T-cell (primary cell): ENCODE results near the gene ACVR1B. TPM values are rescaled to one million over a fixed set of nuclear protein-coding genes. Genes with fewer than 3 reads are reported as not detected.
A peak's percentile ranks its signal among the peaks of the same experiment; 100 is the strongest.

ENCODE experiments used
- ATAC-seq, 4 experiments: fragments of 200-7000 bp in 3 of 4; fragments of 150-1000 bp in 1 of 4; cut with Tn5 transposase; replicated peaks in 1 of 4; 1 replicate in 3 of 4; 2 replicates in 1 of 4; pipeline ENCODE4 v1.10.0; 2021; ENCODE audit warnings: moderate library complexity in 3 of 4, mild to moderate bottlenecking in 2 of 4, moderate number of reproducible peaks in 1 of 4
- CTCF ChIA-PET, 2 donors: fragments of 300-600 bp; sonication (Branson Sonifier 250); formaldehyde crosslinking; loops; one replicate each; lab custom pipeline; 2022; ENCODE audit warnings: antibody characterized with exemption in 2 of 2; lab: Charles Lee
- POLR2A ChIA-PET, 2 donors: fragments of 300-600 bp; sonication (Branson Sonifier 250); formaldehyde crosslinking; loops; one replicate each; lab custom pipeline; 2022; ENCODE audit warnings: antibody characterized with exemption in 2 of 2; lab: Charles Lee
- DNase-seq, 35 experiments: peaks; one replicate each; pipeline versions ENCODE4 v3.0.0 to v3.0.0-alpha.2; 2013 to 2023
- H3K27ac ChIP-seq: one replicate; pipeline ENCODE4 v1.5.1; 2013; ENCODE audit warnings: low read length
- H3K27me3 ChIP-seq, 2 experiments: replicated peaks in 1 of 2; 1 replicate in 1 of 2; 2 replicates in 1 of 2; pipeline versions ENCODE4 v1.6.1 to v1.7.0; 2013; ENCODE audit warnings: low read length in 1 of 2, mixed read lengths in 1 of 2; ENCODE audit not compliant: control insufficient read depth in 2 of 2, insufficient read depth in 2 of 2; ENCODE audit errors: extremely low read depth in 1 of 2
- H3K36me3 ChIP-seq, 2 donors: 1 replicate in 1 of 2; 2 replicates in 1 of 2; pipeline versions ENCODE4 v1.6.1 to v1.7.0; 2013; ENCODE audit warnings: low read length in 1 of 2; ENCODE audit not compliant: control insufficient read depth in 2 of 2, insufficient read depth in 1 of 2; ENCODE audit errors: extremely low read depth in 1 of 2
- H3K4me1 ChIP-seq, 2 experiments: 1 replicate in 1 of 2; 2 replicates in 1 of 2; pipeline versions ENCODE4 v1.6.1 to v1.7.0; 2013; ENCODE audit warnings: low read length in 2 of 2, mixed read lengths in 1 of 2; ENCODE audit not compliant: insufficient read depth in 2 of 2, control insufficient read depth in 1 of 2; ENCODE audit errors: extremely low read depth in 1 of 2
- H3K4me3 ChIP-seq, 2 donors: 1 replicate in 1 of 2; 2 replicates in 1 of 2; pipeline versions ENCODE4 v1.5.1 to v1.7.0; 2013; ENCODE audit warnings: mild to moderate bottlenecking in 2 of 2, low read length in 1 of 2, moderate library complexity in 1 of 2; ENCODE audit not compliant: control insufficient read depth in 1 of 2; ENCODE audit errors: extremely low read depth in 1 of 2
- H3K9me3 ChIP-seq: 2 replicates; pipeline ENCODE4 v1.7.0; 2013
- H3K27ac Mint-ChIP-seq, 2 donors: one replicate each; pipeline ENCODE4 v1.8.0; 2020 to 2021; ENCODE audit warnings: mild to moderate bottlenecking in 2 of 2, mixed read lengths in 2 of 2
- H3K27me3 Mint-ChIP-seq, 2 donors: one replicate each; pipeline ENCODE4 v1.8.0; 2021 to 2022; ENCODE audit warnings: mixed read lengths in 2 of 2
- H3K36me3 Mint-ChIP-seq: one replicate; pipeline ENCODE4 v1.8.0; 2021; ENCODE audit warnings: mixed read lengths
- H3K4me1 Mint-ChIP-seq, 3 donors: one replicate each; pipeline ENCODE4 v1.8.0; 2020 to 2022; ENCODE audit warnings: mixed read lengths in 3 of 3, mild to moderate bottlenecking in 1 of 3
- H3K4me3 Mint-ChIP-seq, 3 donors: one replicate each; pipeline ENCODE4 v1.8.0; 2020 to 2022; ENCODE audit warnings: mild to moderate bottlenecking in 3 of 3, mixed read lengths in 3 of 3, moderate library complexity in 3 of 3
- H3K9me3 Mint-ChIP-seq, 3 donors: one replicate each; pipeline ENCODE4 v1.8.0; 2020 to 2022; ENCODE audit warnings: mixed read lengths in 3 of 3
- WGBS: methylation state at CpG from one replicate; pipeline ENCODE4 v1.1.5; 2013; ENCODE audit warnings: missing lambda C conversion rate; ENCODE audit not compliant: insufficient coverage; 5-methylcytosine and 5-hydroxymethylcytosine counted together
- total RNA-seq, 35 experiments: library from RNA in 6 of 35; stranded (reverse) in 6 of 35; fragments of 120-200 nt in 1 of 35; gene quantifications; one replicate each; pipeline versions ENCODE4 v1.2.1 to v1.2.4 and lab custom pipeline; 2013 to 2026

ACVR1B gene
- total RNA-seq, 5 donors from 2014 or later (not counting 1 experiment from before 2014, with no cell fraction given): 9.0 to 12.6 (median 11.8) TPM

- DNase-seq: no peak
- Histone ChIP-seq H3K9me3 (no peaks in the 10 kb centered on the region), H3K4me1 (peaks cover 9 to 40% of the 10 kb centered on the region in 2 experiments), H3K27me3 (no peaks in the 10 kb centered on the region), H3K27ac (no peak overlapping the region), H3K36me3 (no peaks in the 10 kb centered on the region), H3K4me3 (no peak overlapping the region)
- WGBS: 88% methylated on average over 9 of the region's 12 CpGs
- Mint-ChIP-seq H3K36me3 (no peaks in the 10 kb centered on the region), H3K27ac (no peak overlapping the region), H3K4me1 (peaks cover 29 to 34% (median 29%) of the 10 kb centered on the region in 3 donors), H3K4me3 (no peak overlapping the region), H3K9me3 (no peaks in the 10 kb centered on the region), H3K27me3 (no peaks in the 10 kb centered on the region)
- POLR2A ChIA-PET: no interaction called here
- CTCF ChIA-PET: interaction anchor here (0.6 to 5.6 kb wide), 7 partner anchors 9 to 58 kb away, joined by 3 to 116 read pairs (median 25); partner anchors contain the start of genes ATG101 (in 1 of the 2) and NR4A1 (in 1 of the 2)
- no peak for ATAC-seq
These were observed 75.8 kb downstream of the ACVR1B start for GRCh38 chr12:52027085-52027843.

- Mint-ChIP-seq H3K36me3 (no peaks in the 10 kb centered on the region), H3K27me3 (no peaks in the 10 kb centered on the region), H3K4me3 (no peak overlapping the region), H3K27ac (no peak overlapping the region), H3K9me3 (no peaks in the 10 kb centered on the region), H3K4me1 (peaks cover 34 to 38% (median 38%) of the 10 kb centered on the region in 3 donors)
- no peak for ATAC-seq
- no peaks in the 10 kb centered on the region for H3K9me3 ChIP-seq
- CTCF ChIA-PET: interaction anchor here (0.6 to 1.2 kb wide), 5 partner anchors 26 to 94 kb away, joined by 3 read pairs; no protein-coding TSS in a partner anchor
- H3K27me3 ChIP-seq: no peaks in the 10 kb centered on the region
- H3K4me1 ChIP-seq: peaks cover 4 to 36% of the 10 kb centered on the region in 2 experiments
- WGBS: 83% methylated on average over 4 of the region's 4 CpGs
- H3K36me3 ChIP-seq: no peaks in the 10 kb centered on the region
- H3K27ac ChIP-seq: no peak overlapping the region
- DNase-seq: no peak
- no peak overlapping the region for H3K4me3 ChIP-seq
- POLR2A ChIA-PET: no interaction called here
These were observed 78.2 kb downstream of the ACVR1B start for GRCh38 chr12:52029685-52030084.

GRCh38 chr12:52032446-52032803, 80.9 kb downstream of the ACVR1B start:
- ChIA-PET CTCF (interaction anchor here (0.6 to 1.6 kb wide), 16 partner anchors 9 to 51 kb away, joined by 3 to 37 read pairs (median 4); partner anchors contain the start of genes ATG101 (in 1 of the 2), NR4A1 (in 1 of the 2) and TAMALIN (in 1 of the 2)), POLR2A (interaction anchor here (0.5 to 1.4 kb wide), 6 partner anchors 10 to 261 kb away, joined by 3 to 16 read pairs (median 3); partner anchors contain the start of genes TAMALIN (in 2 of the 2), ATG101 (in 1 of the 2) and NR4A1 (in 1 of the 2))
- peaks cover 28 to 40% (median 32%) of the 10 kb centered on the region in 3 donors for H3K4me1 Mint-ChIP-seq
- H3K27ac Mint-ChIP-seq: peak overlapping the region; percentile 64 to 85
- DNase-seq (peak in 1 of 35 experiments; percentile 37), ATAC-seq (no peak)
- Histone ChIP-seq H3K4me1 (peaks cover 5 to 35% of the 10 kb centered on the region in 2 experiments), H3K36me3 (no peaks in the 10 kb centered on the region), H3K4me3 (peak overlapping the region; percentile 25 to 52), H3K27me3 (peaks cover 0 to 5% of the 10 kb centered on the region in 2 experiments), H3K9me3 (no peaks in the 10 kb centered on the region), H3K27ac (peak overlapping the region; percentile 93)
- 0% methylated on average over 2 of the region's 5 CpGs for whole genome bisulfite sequencing
- H3K36me3 Mint-ChIP-seq: no peaks in the 10 kb centered on the region
- peak overlapping the region; percentile 66 to 71 (median 68) for H3K4me3 Mint-ChIP-seq
- no peaks in the 10 kb centered on the region for H3K9me3 Mint-ChIP-seq
- H3K27me3 Mint-ChIP-seq: no peaks in the 10 kb centered on the region

GRCh38 chr12:52032804-52033445, 81.4 kb downstream of the ACVR1B start:
- whole genome bisulfite sequencing: 1% methylated on average over 41 of the region's 48 CpGs
- Histone ChIP-seq H3K9me3 (no peaks in the 10 kb centered on the region), H3K27me3 (peaks cover 0 to 7% of the 10 kb centered on the region in 2 experiments), H3K4me3 (peak overlapping the region; percentile 25 to 52), H3K27ac (peak overlapping the region; percentile 93), H3K4me1 (peaks cover 5 to 40% of the 10 kb centered on the region in 2 experiments), H3K36me3 (no peaks in the 10 kb centered on the region)
- peak overlapping the region; percentile 79 to 85 for H3K27ac Mint-ChIP-seq
- DNase-seq: peak; percentile 57 to 93 (median 78)
- no peaks in the 10 kb centered on the region for H3K36me3 Mint-ChIP-seq
- peak; percentile 81 to 90 (median 89) for ATAC-seq
- H3K9me3 Mint-ChIP-seq: no peaks in the 10 kb centered on the region
- H3K4me1 Mint-ChIP-seq: peaks cover 28 to 42% (median 32%) of the 10 kb centered on the region in 3 donors
- peak overlapping the region; percentile 66 to 77 (median 68) for H3K4me3 Mint-ChIP-seq
- ChIA-PET POLR2A (interaction anchor here (0.5 to 1.4 kb wide), 6 partner anchors 10 to 262 kb away, joined by 3 to 16 read pairs (median 3); partner anchors contain the start of genes TAMALIN (in 2 of the 2), ATG101 (in 1 of the 2) and NR4A1 (in 1 of the 2)), CTCF (interaction anchor here (0.6 to 1.6 kb wide), 16 partner anchors 10 to 50 kb away, joined by 3 to 37 read pairs (median 4); partner anchors contain the start of genes ATG101 (in 1 of the 2), NR4A1 (in 1 of the 2) and TAMALIN (in 1 of the 2))
- H3K27me3 Mint-ChIP-seq: no peaks in the 10 kb centered on the region

GRCh38 chr12:52033446-52034140, 82.1 kb downstream of the ACVR1B start:
- Mint-ChIP-seq H3K9me3 (no peaks in the 10 kb centered on the region), H3K36me3 (no peaks in the 10 kb centered on the region), H3K27ac (peak overlapping the region; percentile 74 to 79), H3K4me1 (peaks cover 32 to 47% (median 36%) of the 10 kb centered on the region in 3 donors), H3K4me3 (peak overlapping the region; percentile 66 to 77 (median 68)), H3K27me3 (no peaks in the 10 kb centered on the region)
- ChIA-PET CTCF (interaction anchor here in 1 of 2 donors (0.5 to 1.6 kb wide), 11 partner anchors 8 to 89 kb away, joined by 3 to 37 read pairs (median 5); partner anchors contain the start of genes ATG101, NR4A1 and TAMALIN), POLR2A (interaction anchor here in 1 of 2 donors (1.3 to 1.4 kb wide), 3 partner anchors 18 to 36 kb away, joined by 3 to 16 read pairs (median 14); partner anchors contain the start of genes ATG101, NR4A1 and TAMALIN)
- no peaks in the 10 kb centered on the region for H3K36me3 ChIP-seq
- no peak for ATAC-seq
- peak overlapping the region; percentile 93 for H3K27ac ChIP-seq
- WGBS: 76% methylated on average over 5 of the region's 13 CpGs
- H3K4me1 ChIP-seq: peaks cover 5 to 41% of the 10 kb centered on the region in 2 experiments
- H3K9me3 ChIP-seq: no peaks in the 10 kb centered on the region
- H3K27me3 ChIP-seq: peaks cover 0 to 7% of the 10 kb centered on the region in 2 experiments
- peak overlapping the region; percentile 25 to 52 for H3K4me3 ChIP-seq
- DNase-seq: no peak
